Colonic mucosa (tissue), 4 donors: ENCODE data around the gene TBC1D22B. TPM values are rescaled to one million over a fixed set of nuclear protein-coding genes. Genes with fewer than 3 reads are reported as not detected.

ENCODE experiments used
- DNase-seq: peaks from one replicate; pipeline ENCODE4 v3.0.0-alpha.2; 2020
- H3K27ac ChIP-seq: fragments of 200-600 bp; one replicate; pipeline ENCODE4 v1.8.0; 2021
- H3K27me3 ChIP-seq: fragments of 200-600 bp; one replicate; pipeline ENCODE4 v1.8.0; 2021
- H3K36me3 ChIP-seq: fragments of 200-600 bp; one replicate; pipeline ENCODE4 v1.8.0; 2021
- H3K4me1 ChIP-seq: fragments of 200-600 bp; one replicate; pipeline ENCODE4 v1.8.0; 2021; ENCODE audit warnings: mild to moderate bottlenecking
- H3K4me3 ChIP-seq: fragments of 200-600 bp; one replicate; pipeline ENCODE4 v1.8.0; 2021
- H3K9ac ChIP-seq, 2 donors: one replicate each; pipeline ENCODE4 v1.7.0; 2013; ENCODE audit warnings: control low read depth in 2 of 2, low read depth in 2 of 2, low read length in 2 of 2
- H3K9me3 ChIP-seq: fragments of 200-600 bp; one replicate; pipeline ENCODE4 v1.8.0; 2021
- CTCF ChIP-seq: fragments of 200-600 bp; IDR thresholded peaks from one replicate; pipeline ENCODE4 v1.8.0; 2022; ENCODE audit warnings: antibody characterized with exemption, mild to moderate bottlenecking
- intact Hi-C: fragments of 100-400 bp; cut with DNase I; formaldehyde crosslinking; loops from one replicate; pipeline ENCODE4 v1.14.1; 2022
- total RNA-seq, 2 donors: library from RNA; stranded (reverse); fragmentation: NEBNext Ultra II Directional in 1 of 2; extraction: Animal tissue kit (Norgen Biotek cat#: 25700) in 1 of 2; gene quantifications; one replicate each; pipeline ENCODE4 v1.2.1, GENCODE V29; 2021
- donor health status: healthy.
- donor health status: DM: no; HTN: no; CAD: no.
- donor health status: DM: no; HTN: no; CAD: no.

TBC1D22B gene
- total RNA-seq, 2 donors from 2014 or later, result 13.3 to 15.2 TPM

GRCh38 chr6:37313723-37314486 lies 56.3 kb downstream of the TBC1D22B start:
- intact Hi-C loops, result no loop called here
- Histone ChIP-seq H3K9ac (no peak overlapping the region), H3K27me3 (no peaks in the 10 kb centered on the region), H3K4me3 (no peak overlapping the region), H3K9me3 (no peaks in the 10 kb centered on the region), H3K4me1 (no peaks in the 10 kb centered on the region), H3K27ac (no peak overlapping the region), H3K36me3 (peaks cover 6% of the 10 kb centered on the region)
- TF ChIP-seq CTCF, result no peak
- no peak for DNase-seq

GRCh38 chr6:37314487-37315156 lies 57.0 kb downstream of the TBC1D22B start:
- no peak overlapping the region for H3K9ac ChIP-seq
- no peak overlapping the region for H3K27ac ChIP-seq
- intact Hi-C loops, result no loop called here
- no peaks in the 10 kb centered on the region for H3K27me3 ChIP-seq
- no peaks in the 10 kb centered on the region for H3K4me1 ChIP-seq
- no peak for TF ChIP-seq CTCF
- DNase-seq, result peak; percentile 28
- peaks cover 6% of the 10 kb centered on the region for H3K36me3 ChIP-seq
- H3K4me3 ChIP-seq, result no peak overlapping the region
- no peaks in the 10 kb centered on the region for H3K9me3 ChIP-seq

GRCh38 chr6:37315157-37315515 lies 57.6 kb downstream of the TBC1D22B start:
- Histone ChIP-seq H3K9me3 (no peaks in the 10 kb centered on the region), H3K4me3 (no peak overlapping the region), H3K36me3 (peaks cover 6% of the 10 kb centered on the region), H3K27me3 (no peaks in the 10 kb centered on the region), H3K27ac (no peak overlapping the region), H3K4me1 (no peaks in the 10 kb centered on the region), H3K9ac (no peak overlapping the region)
- no peak for DNase-seq
- intact Hi-C loops, result no loop called here
- no peak for TF ChIP-seq CTCF

- no peak for TF ChIP-seq CTCF
- intact Hi-C loops, result no loop called here
- H3K36me3 ChIP-seq, result peaks cover 6% of the 10 kb centered on the region
- no peak overlapping the region for H3K9ac ChIP-seq
- H3K9me3 ChIP-seq, result no peaks in the 10 kb centered on the region
- no peak overlapping the region for H3K4me3 ChIP-seq
- no peak for DNase-seq
- no peaks in the 10 kb centered on the region for H3K27me3 ChIP-seq
- no peak overlapping the region for H3K27ac ChIP-seq
- no peaks in the 10 kb centered on the region for H3K4me1 ChIP-seq
Measured at GRCh38 chr6:37316071-37316470, 58.5 kb downstream of the TBC1D22B start.

- Histone ChIP-seq H3K9ac (no peak overlapping the region), H3K27me3 (no peaks in the 10 kb centered on the region), H3K36me3 (peaks cover 6% of the 10 kb centered on the region), H3K27ac (no peak overlapping the region), H3K4me1 (no peaks in the 10 kb centered on the region), H3K9me3 (no peaks in the 10 kb centered on the region), H3K4me3 (no peak overlapping the region)
- DNase-seq, result no peak
- TF ChIP-seq CTCF, result no peak
- intact Hi-C loops, result no loop called here
Measured at GRCh38 chr6:37317312-37318038, 59.9 kb downstream of the TBC1D22B start.
